ENCODE data around the gene JPH4.

GRCh38 chr14:23555533-23555881 lies 23.1 kb downstream of the JPH4 start:
- no peak for TF ChIP-seq CTCF (IDR thresholded peaks at IDR 0.05)
- TF ChIP-seq ZFX (IDR thresholded peaks at IDR 0.05; ENCODE audit: borderline replicate concordance): no peak
